ENCODE results near the gene PDCD2L. TPM values are rescaled to one million over a fixed set of nuclear protein-coding genes. Genes with fewer than 3 reads are reported as not detected.

PDCD2L gene
- total RNA-seq, 1 donor from 2014 or later = 10.8 TPM

- peaks cover 19% of the 10 kb centered on the region for H3K4me1 ChIP-seq
- no peaks in the 10 kb centered on the region for H3K27me3 ChIP-seq
- peak in 1 of 2 donors; percentile 96 for DNase-seq (ENCODE audit: extremely low spot score in 2 of 2)
- peaks cover 0 to 9% of the 10 kb centered on the region in 2 donors for H3K36me3 ChIP-seq
- H3K4me3 ChIP-seq = peak overlapping the region; percentile 47 to 49
- TF ChIP-seq POLR2A (IDR thresholded peaks at IDR 0.05) (no peak), CTCF (IDR thresholded peaks at IDR 0.05) (peak; percentile 21 to 39 (median 29)), POLR2AphosphoS5 (IDR thresholded peaks at IDR 0.05; ENCODE audit: insufficient read depth in 1 of 2, low read depth in 1 of 2) (peak; percentile 82 to 91)
- H3K9me3 ChIP-seq = no peaks in the 10 kb centered on the region
- H3K27ac ChIP-seq = peak overlapping the region; percentile 82
- intact Hi-C loops (cut with DNase I) = no loop called here
These were observed 44.9 kb upstream of the PDCD2L start for GRCh38 chr19:34359140-34359953.

- TF ChIP-seq POLR2AphosphoS5 (IDR thresholded peaks at IDR 0.05; ENCODE audit: insufficient read depth in 1 of 2, low read depth in 1 of 2) (no peak), POLR2A (IDR thresholded peaks at IDR 0.05) (no peak), CTCF (IDR thresholded peaks at IDR 0.05) (no peak)
- intact Hi-C loops (cut with DNase I) = no loop called here
- Histone ChIP-seq H3K27me3 (no peaks in the 10 kb centered on the region), H3K4me3 (peak overlapping the region; percentile 47 to 49), H3K4me1 (peaks cover 24% of the 10 kb centered on the region), H3K9me3 (no peaks in the 10 kb centered on the region), H3K36me3 (peaks cover 0 to 4% of the 10 kb centered on the region in 2 donors), H3K27ac (peak overlapping the region; percentile 82)
- no peak for DNase-seq (ENCODE audit: extremely low spot score in 2 of 2)
These were observed 44.3 kb upstream of the PDCD2L start for GRCh38 chr19:34359954-34360315.

- no peak for DNase-seq (ENCODE audit: extremely low spot score in 2 of 2)
- H3K27ac ChIP-seq = peak overlapping the region; percentile 82
- peaks cover 24% of the 10 kb centered on the region for H3K4me1 ChIP-seq
- intact Hi-C loops (cut with DNase I) = no loop called here
- TF ChIP-seq CTCF (IDR thresholded peaks at IDR 0.05) = no peak
- TF ChIP-seq POLR2AphosphoS5 (IDR thresholded peaks at IDR 0.05; ENCODE audit: insufficient read depth in 1 of 2, low read depth in 1 of 2) = no peak
- no peak for TF ChIP-seq POLR2A (IDR thresholded peaks at IDR 0.05)
- H3K36me3 ChIP-seq = no peaks in the 10 kb centered on the region
- no peaks in the 10 kb centered on the region for H3K27me3 ChIP-seq
- H3K9me3 ChIP-seq = no peaks in the 10 kb centered on the region
- no peak overlapping the region for H3K4me3 ChIP-seq
These were observed 43.8 kb upstream of the PDCD2L start for GRCh38 chr19:34360354-34360909.

- H3K4me1 ChIP-seq = peaks cover 44% of the 10 kb centered on the region
- H3K36me3 ChIP-seq = peaks cover 0 to 7% of the 10 kb centered on the region in 2 donors
- intact Hi-C loops (cut with DNase I) = no loop called here
- H3K27ac ChIP-seq = no peak overlapping the region
- DNase-seq (ENCODE audit: extremely low spot score in 2 of 2) = no peak
- no peaks in the 10 kb centered on the region for H3K27me3 ChIP-seq
- no peak overlapping the region for H3K4me3 ChIP-seq
- no peaks in the 10 kb centered on the region for H3K9me3 ChIP-seq
- TF ChIP-seq POLR2A (IDR thresholded peaks at IDR 0.05) = no peak
- no peak for TF ChIP-seq CTCF (IDR thresholded peaks at IDR 0.05)
- TF ChIP-seq POLR2AphosphoS5 (IDR thresholded peaks at IDR 0.05; ENCODE audit: insufficient read depth in 1 of 2, low read depth in 1 of 2) = no peak
These were observed 41.5 kb upstream of the PDCD2L start for GRCh38 chr19:34362679-34363069.

GRCh38 chr19:34363094-34363493 is 41.1 kb upstream of the PDCD2L start:
- H3K27ac ChIP-seq = no peak overlapping the region
- peaks cover 0 to 9% of the 10 kb centered on the region in 2 donors for H3K36me3 ChIP-seq
- no peaks in the 10 kb centered on the region for H3K9me3 ChIP-seq
- no peaks in the 10 kb centered on the region for H3K27me3 ChIP-seq
- peaks cover 43% of the 10 kb centered on the region for H3K4me1 ChIP-seq
- intact Hi-C loops (cut with DNase I) = no loop called here
- TF ChIP-seq POLR2AphosphoS5 (IDR thresholded peaks at IDR 0.05; ENCODE audit: insufficient read depth in 1 of 2, low read depth in 1 of 2) (no peak), CTCF (IDR thresholded peaks at IDR 0.05) (no peak), POLR2A (IDR thresholded peaks at IDR 0.05) (no peak)
- no peak for DNase-seq (ENCODE audit: extremely low spot score in 2 of 2)
- no peak overlapping the region for H3K4me3 ChIP-seq

Measured in vagina (tissue), 2 donors.